ENCODE data around the gene CTDNEP1. TPM values are rescaled to one million over a fixed set of nuclear protein-coding genes. Genes with fewer than 3 reads are reported as not detected.

The CTDNEP1 gene
- polyA plus RNA-seq, 1 of the 3 experiments (the other 2 are of a cell fraction): 111 TPM

GRCh38 chr17:7262192-7262934 is 10.8 kb upstream of the CTDNEP1 start, which contains the start of gene CLDN7 (continued):
- TF ChIP-seq TCF12 (IDR thresholded peaks at IDR 0.05): no peak

- Histone ChIP-seq H3K4me2 (no peak overlapping the region), H3K9ac (no peak overlapping the region)
- peak; percentile 76 for DNase-seq
These were observed 10.1 kb upstream of the CTDNEP1 start for GRCh38 chr17:7261379-7262191.

More at GRCh38 chr17:7261379-7262191, 10.1 kb upstream of the CTDNEP1 start:
- Histone ChIP-seq H3K27me3 (ENCODE audit: insufficient read depth) (no peaks in the 10 kb centered on the region), H3K36me3 (replicated peaks in 1 of 2; ENCODE audit: control insufficient read depth in 1 of 2, insufficient read depth in 2 of 2, low read length in 1 of 2) (peaks cover 0 to 19% of the 10 kb centered on the region in 2 experiments), H3K79me2 (ENCODE audit: insufficient read depth) (no peaks in the 10 kb centered on the region), H3F3A (replicated peaks; ENCODE audit: insufficient read depth) (peaks cover 41% of the 10 kb centered on the region), H3K27ac (ENCODE audit: low read depth in 2 of 2, low read length in 1 of 2) (no peak overlapping the region), H2AFZ (ENCODE audit: low read depth) (no peak overlapping the region), H3K4me1 (ENCODE audit: control insufficient read depth in 1 of 2, insufficient read depth in 2 of 2, low read depth in 1 of 2, low read length in 1 of 2) (peaks cover 0 to 6% of the 10 kb centered on the region in 2 experiments; a peak in 2 of 4 replicates), H4K20me1 (ENCODE audit: insufficient read depth) (no peaks in the 10 kb centered on the region), H3K4me3 (ENCODE audit: low read depth in 2 of 2, low read length in 1 of 2) (peak overlapping the region in 1 of 2 experiments; percentile 7; a peak in 1 of 4 replicates), H3K9me2 (no peaks in the 10 kb centered on the region), H3K9me3 (no peaks in the 10 kb centered on the region)
- WGBS (ENCODE audit: low lambda C conversion rate): 66% methylated on average over 40 of the region's 71 CpGs
- ChIA-PET POLR2A (no interaction called here), CTCF (interaction anchor here (0.8 to 1.4 kb wide), 3 partner anchors 19 to 35 kb away, joined by 3 to 8 read pairs (median 3); partner anchors contain the start of gene SLC2A4)
- TF ChIP-seq RFX5 (IDR thresholded peaks at IDR 0.05; ENCODE audit: low read length) (no peak), REST (IDR thresholded peaks at IDR 0.05; ENCODE audit: low read depth, low read length) (no peak), POLR2AphosphoS5 (IDR thresholded peaks at IDR 0.05; ENCODE audit: low read depth, low read length) (no peak), FOSL2 (IDR thresholded peaks at IDR 0.05; ENCODE audit: borderline replicate concordance, low read depth) (no peak), IRF3 (IDR thresholded peaks at IDR 0.05; ENCODE audit: low read depth, low read length) (no peak), MAX (IDR thresholded peaks at IDR 0.05; ENCODE audit: low read depth) (no peak), FOXJ3 (CRISPR knock-in tag; IDR thresholded peaks at IDR 0.05) (no peak), GABPA (IDR thresholded peaks at IDR 0.05; ENCODE audit: low read depth) (no peak)
- TF ChIP-seq, protein P1, sequence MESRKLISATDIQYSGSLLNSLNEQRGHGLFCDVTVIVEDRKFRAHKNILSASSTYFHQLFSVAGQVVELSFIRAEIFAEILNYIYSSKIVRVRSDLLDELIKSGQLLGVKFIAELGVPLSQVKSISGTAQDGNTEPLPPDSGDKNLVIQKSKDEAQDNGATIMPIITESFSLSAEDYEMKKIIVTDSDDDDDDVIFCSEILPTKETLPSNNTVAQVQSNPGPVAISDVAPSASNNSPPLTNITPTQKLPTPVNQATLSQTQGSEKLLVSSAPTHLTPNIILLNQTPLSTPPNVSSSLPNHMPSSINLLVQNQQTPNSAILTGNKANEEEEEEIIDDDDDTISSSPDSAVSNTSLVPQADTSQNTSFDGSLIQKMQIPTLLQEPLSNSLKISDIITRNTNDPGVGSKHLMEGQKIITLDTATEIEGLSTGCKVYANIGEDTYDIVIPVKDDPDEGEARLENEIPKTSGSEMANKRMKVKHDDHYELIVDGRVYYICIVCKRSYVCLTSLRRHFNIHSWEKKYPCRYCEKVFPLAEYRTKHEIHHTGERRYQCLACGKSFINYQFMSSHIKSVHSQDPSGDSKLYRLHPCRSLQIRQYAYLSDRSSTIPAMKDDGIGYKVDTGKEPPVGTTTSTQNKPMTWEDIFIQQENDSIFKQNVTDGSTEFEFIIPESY (IDR thresholded peaks at IDR 0.05; ENCODE audit: borderline replicate concordance, low read depth): no peak
- TF ChIP-seq, protein P2, sequence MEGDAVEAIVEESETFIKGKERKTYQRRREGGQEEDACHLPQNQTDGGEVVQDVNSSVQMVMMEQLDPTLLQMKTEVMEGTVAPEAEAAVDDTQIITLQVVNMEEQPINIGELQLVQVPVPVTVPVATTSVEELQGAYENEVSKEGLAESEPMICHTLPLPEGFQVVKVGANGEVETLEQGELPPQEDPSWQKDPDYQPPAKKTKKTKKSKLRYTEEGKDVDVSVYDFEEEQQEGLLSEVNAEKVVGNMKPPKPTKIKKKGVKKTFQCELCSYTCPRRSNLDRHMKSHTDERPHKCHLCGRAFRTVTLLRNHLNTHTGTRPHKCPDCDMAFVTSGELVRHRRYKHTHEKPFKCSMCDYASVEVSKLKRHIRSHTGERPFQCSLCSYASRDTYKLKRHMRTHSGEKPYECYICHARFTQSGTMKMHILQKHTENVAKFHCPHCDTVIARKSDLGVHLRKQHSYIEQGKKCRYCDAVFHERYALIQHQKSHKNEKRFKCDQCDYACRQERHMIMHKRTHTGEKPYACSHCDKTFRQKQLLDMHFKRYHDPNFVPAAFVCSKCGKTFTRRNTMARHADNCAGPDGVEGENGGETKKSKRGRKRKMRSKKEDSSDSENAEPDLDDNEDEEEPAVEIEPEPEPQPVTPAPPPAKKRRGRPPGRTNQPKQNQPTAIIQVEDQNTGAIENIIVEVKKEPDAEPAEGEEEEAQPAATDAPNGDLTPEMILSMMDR (IDR thresholded peaks at IDR 0.05): no peak
